Superior temporal gyrus (tissue), 1 donor: ENCODE data around the gene RPS13.
"Not testable (repeated sequence)": the region's sequence is repeated elsewhere in the genome, so short reads cannot be mapped to it uniquely, and the experiment has no call there.

Source experiments
- DNase-seq: peaks from one replicate; pipeline ENCODE4 v3.0.0-alpha.2; 2016; ENCODE audit errors: extremely low spot score

RPS13 gene

GRCh38 chr11:17077520-17078401 lies at the start of gene RPS13:
TSS of gene RPS13 (minus strand) at chr11:17077667. CDS start at chr11:17077641, 26 bp downstream.
- DNase-seq, result peak; percentile 100

DNA sequence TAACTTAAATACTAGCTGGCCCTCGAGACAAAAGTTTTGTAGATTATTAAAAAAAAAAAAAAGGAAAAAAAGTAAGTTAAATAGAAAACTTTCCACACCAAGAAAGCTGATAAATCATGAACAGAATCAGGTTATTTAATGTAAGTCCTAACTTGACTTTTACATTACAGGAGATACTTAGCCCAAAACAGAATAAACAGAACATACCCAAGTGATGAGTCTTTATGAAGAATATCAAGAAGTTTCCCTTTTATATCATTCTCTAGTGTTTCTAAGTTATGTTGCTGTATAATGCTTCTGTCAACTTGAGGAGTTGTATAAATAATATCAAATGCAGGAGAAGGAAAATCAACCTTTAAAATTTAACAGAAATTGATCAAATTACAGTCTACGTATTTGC lies 44.5 kb upstream of the RPS13 start:
- no peak for DNase-seq

GRCh38 chr11:17117262-17117661 lies 39.8 kb upstream of the RPS13 start:
- no peak for DNase-seq

GRCh38 chr11:17116117-17116516 lies 38.6 kb upstream of the RPS13 start:
- DNase-seq, result no peak

GRCh38 chr11:17107745-17108144 lies 30.3 kb upstream of the RPS13 start:
- DNase-seq, result not testable (repeated sequence)

- not testable (repeated sequence) for DNase-seq
These were observed 28.1 kb upstream of the RPS13 start for GRCh38 chr11:17105404-17106040.

GRCh38 chr11:17102462-17102861 lies 25.0 kb upstream of the RPS13 start:
- DNase-seq, result no peak

- no peak for DNase-seq
These were observed 21.2 kb upstream of the RPS13 start for GRCh38 chr11:17098658-17099057.

GRCh38 chr11:17098038-17098437 lies 20.6 kb upstream of the RPS13 start:
- DNase-seq, result no peak

DNA sequence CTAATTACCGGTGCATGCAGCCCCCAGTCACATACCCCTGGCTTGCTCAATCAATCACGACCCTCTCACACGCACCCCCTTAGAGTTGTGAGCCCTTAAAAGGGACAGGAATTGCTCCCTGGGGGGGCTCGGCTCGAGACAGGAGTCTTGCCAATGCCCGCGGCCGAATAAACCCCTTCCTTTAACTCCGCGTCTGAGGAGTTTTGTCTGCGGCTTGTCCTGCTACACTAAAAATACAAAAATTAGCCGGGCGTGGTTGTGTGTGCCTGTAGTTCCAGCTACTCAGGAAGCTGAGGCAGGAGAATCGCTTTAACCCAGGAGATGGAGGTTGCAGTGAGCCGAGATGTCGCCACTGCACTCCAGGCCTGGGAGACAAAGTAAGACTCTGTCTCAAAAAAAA lies 8.5 kb upstream of the RPS13 start:
- not testable (repeated sequence) for DNase-seq

- no peak for DNase-seq
These were observed 287 bp downstream of the RPS13 start for GRCh38 chr11:17077240-17077519.

DNA sequence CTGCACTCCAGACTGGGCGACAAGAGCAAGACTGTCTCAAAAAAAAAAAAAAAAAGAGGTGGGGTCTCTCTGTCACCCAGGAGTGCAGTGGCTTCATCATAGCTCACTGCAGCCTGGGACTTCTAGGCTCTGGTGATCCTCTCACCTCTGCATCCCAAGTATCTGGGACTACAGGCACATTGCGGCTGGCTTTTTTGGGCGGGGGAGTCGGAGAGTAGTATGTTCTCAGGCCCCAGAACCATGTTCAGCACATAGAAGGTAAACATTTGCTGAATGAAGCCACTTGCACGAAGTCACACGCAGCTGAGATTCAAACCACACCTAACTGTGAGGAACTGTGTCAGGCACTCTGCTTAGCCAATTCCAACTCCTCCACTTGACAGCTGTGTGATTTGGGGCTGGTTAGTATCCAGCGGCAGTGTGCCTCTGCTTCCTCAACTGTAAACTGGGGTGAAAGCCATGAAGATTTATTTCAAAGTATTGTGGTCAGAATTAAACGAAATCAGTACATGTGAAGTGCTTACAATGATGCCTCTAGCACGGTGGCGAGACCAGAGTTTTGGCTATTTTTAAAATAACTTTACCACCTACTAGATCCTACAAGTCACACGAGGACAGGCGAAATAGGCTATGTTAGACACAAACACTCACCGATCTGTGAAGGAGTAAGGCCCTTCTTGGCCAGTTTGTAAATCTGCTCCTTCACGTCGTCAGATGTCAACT lies 789 bp downstream of the RPS13 start:
- DNase-seq, result peak; percentile 21

DNA sequence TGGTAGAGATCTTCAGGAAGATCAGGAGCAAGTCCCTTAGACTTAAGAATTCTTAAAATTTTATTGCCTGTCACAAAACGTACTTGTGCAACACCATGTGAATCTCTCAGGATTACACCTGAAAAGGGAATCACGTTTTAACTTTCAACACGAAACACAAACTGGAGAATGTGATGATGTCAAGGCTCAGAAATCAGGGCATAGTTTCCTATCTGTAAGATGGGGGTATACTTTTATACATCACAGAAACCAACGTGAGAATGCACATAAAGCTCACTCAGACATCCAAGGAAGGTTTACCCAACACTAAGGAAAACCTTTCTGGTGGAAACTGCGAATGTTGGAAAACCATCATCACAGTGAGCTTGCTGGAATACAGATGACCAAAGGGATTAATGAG lies 2.0 kb downstream of the RPS13 start:
- DNase-seq, result no peak

DNA sequence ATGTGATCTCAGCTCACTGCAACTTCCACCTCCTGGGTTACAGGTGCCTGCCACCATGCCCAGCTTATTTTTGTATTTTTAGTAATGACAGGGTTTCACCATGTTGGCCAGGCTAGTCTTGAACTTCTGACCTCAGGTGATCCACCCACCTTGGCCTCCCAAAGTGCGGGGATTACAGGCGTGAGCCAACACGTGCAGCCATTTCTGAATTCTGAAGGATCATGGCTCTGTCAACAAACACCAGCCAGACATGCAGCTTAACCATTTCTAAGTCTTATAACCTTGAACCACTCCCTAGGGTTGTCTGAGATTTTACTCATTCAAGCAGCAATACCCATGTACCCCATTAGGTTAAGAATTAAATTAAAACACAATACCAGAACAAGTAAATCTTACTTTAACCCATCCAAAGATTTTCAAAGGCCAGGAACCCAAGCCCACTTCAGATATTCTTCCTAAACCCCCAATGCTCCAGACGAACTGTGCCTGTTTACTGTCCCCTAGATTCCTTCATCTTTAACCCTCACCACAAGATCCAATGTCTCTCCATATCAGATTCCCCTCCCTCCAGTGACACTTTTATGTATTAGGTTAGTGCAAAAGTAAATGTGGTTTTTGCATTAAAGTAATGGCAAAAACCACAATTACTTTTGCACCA lies 4.0 kb downstream of the RPS13 start:
- DNase-seq, result no peak

DNA sequence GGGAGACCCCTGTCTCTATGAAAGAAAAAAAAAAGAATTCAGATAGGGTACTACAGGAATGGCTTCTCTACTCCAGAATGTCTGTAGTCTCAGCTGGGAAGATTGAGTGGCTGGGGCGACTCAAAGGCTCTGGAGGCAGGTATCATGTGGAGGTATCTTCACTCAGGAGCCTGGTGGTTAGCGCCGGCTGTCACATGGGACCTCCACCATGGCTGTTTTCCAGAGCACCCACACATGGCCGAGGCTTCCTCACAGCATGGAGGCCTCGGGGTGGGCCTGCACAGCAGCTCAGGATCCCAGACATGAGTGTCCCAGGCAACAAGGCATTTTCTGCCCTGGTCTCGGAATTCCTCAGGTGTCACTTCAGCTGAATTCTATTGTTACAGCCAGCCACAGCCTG lies 10.1 kb downstream of the RPS13 start:
- DNase-seq, result no peak

DNA sequence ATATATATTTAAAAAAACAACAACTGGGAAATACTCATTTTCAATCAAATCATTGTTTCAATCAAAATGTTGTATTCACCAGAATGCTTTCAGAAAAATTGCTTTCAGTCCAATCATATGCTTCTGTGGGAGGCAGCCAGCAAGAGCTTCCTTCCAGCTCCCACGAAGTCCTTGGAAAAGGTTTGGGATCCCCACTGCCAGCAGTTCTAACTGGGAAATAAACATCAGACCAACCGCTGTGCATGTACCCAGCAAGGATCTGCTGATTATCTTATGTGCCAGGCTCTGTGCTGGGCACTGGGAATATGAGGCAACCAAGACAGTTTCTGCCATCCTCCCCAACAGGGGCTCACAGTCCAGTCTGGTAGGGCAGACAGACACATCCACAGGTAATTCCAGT lies 10.8 kb downstream of the RPS13 start:
- DNase-seq, result peak; percentile 41

- DNase-seq, result peak; percentile 73
These were observed 14.1 kb downstream of the RPS13 start for GRCh38 chr11:17063171-17064002.

DNA sequence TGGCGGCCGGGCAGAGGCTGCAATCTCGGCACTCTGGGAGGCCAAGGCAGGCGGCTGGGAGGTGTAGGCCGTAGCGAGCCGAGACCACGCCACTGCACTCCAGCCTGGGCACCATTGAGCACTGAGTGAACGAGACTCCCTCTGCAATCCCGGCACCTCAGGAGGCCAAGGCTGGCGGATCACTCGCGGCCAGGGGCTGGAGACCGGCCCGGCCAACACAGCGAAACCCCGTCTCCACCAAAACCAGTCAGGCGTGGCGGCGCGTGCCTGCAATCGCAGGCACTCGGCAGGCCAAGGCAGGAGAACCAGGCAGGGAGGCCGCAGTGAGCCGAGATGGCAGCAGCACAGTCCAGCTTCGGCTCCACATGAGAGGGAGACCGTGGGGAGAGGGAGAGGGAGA lies 26.3 kb downstream of the RPS13 start:
- not testable (repeated sequence) for DNase-seq

DNA sequence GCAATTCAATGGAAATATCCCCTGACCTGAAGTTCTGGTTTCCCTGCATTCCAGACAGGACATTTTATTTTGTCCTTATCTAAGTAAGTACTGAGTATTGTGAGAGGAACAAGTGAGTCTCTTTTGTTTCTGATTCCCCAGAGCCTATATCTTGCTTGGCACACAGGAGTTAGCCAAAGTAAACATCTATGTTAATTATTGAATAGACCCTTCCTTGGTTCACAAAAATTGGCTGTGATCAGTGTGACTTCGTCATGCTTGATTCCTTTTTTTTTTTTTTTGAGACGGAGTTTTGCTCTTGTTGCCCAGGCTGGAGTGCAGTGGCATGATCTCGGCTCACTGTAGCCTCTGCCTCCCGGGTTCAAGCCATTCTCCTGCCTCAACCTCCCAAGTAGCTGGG lies 29.0 kb downstream of the RPS13 start:
- DNase-seq, result not testable (repeated sequence)

GRCh38 chr11:17046690-17047089 lies 30.8 kb downstream of the RPS13 start:
- DNase-seq, result no peak
